Kidney epithelial cell (primary cell): Measurements from ENCODE around the gene MIOX. TPM values are rescaled to one million over a fixed set of nuclear protein-coding genes. Genes with fewer than 3 reads are reported as not detected.

Source experiments
- DNase-seq: peaks from one replicate; pipeline ENCODE4 v3.0.0-alpha.2; 2010; ENCODE audit warnings: low read depth
- H3K27me3 ChIP-seq: 2 replicates; pipeline ENCODE4 v1.6.0; 2011; ENCODE audit warnings: low read length; ENCODE audit not compliant: control insufficient read depth, insufficient read depth
- H3K36me3 ChIP-seq: 2 replicates; pipeline ENCODE4 v1.5.1; 2011; ENCODE audit warnings: low read length; ENCODE audit not compliant: control insufficient read depth, insufficient read depth
- H3K4me3 ChIP-seq: 2 replicates; pipeline ENCODE4 v1.5.1; 2011; ENCODE audit warnings: low read depth, mild to moderate bottlenecking, control low read depth, low read length
- CTCF ChIP-seq: IDR thresholded peaks from 2 replicates; pipeline ENCODE4 v1.5.1; 2011; ENCODE audit warnings: mild to moderate bottlenecking, moderate library complexity, low read length, control low read depth, inconsistent platforms; ENCODE audit not compliant: insufficient read depth, poor library complexity, severe bottlenecking
- total RNA-seq: library from RNA; depleted of rRNA; stranded (reverse); fragments of >200 nt; gene quantifications from 2 replicates; pipeline ENCODE4 v1.2.3, GENCODE V29; 2015

MIOX gene
- total RNA-seq, 1 donor from 2014 or later: 1.8 TPM

DNA sequence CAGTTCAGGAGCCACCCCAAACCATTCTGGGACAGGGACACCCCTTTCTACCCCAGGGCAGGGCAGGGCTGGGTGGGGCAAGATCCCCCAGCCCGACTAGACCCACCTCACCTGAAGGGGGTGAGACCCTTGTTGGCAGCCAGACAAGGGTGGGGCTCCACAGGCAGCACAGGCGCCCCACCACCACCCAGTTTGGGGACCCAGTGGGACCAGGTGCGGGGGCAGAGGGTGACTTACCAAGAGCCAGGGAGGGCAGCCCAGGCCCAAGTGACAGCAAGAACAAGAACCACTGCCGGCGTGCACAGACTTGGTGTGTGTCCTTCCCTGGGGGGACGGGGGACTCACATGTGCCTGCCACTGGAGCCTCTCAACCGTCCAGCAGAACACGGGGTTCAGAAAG, 3.1 kb upstream of the MIOX start:
- Histone ChIP-seq H3K27me3 (peaks cover 20% of the 10 kb centered on the region), H3K4me3 (no peak overlapping the region), H3K36me3 (no peaks in the 10 kb centered on the region)
- TF ChIP-seq CTCF: no peak
- no peak for DNase-seq

GRCh38 chr22:50483977-50484853, 2.4 kb upstream of the MIOX start:
- H3K4me3 ChIP-seq: no peak overlapping the region
- H3K36me3 ChIP-seq: no peaks in the 10 kb centered on the region
- TF ChIP-seq CTCF: no peak
- H3K27me3 ChIP-seq: peaks cover 16% of the 10 kb centered on the region
- no peak for DNase-seq

- H3K27me3 ChIP-seq: peaks cover 12% of the 10 kb centered on the region
- H3K4me3 ChIP-seq: no peak overlapping the region
- no peak for TF ChIP-seq CTCF
- no peak for DNase-seq
- H3K36me3 ChIP-seq: no peaks in the 10 kb centered on the region
Measured at GRCh38 chr22:50485221-50486131, 1.2 kb upstream of the MIOX start.

DNA sequence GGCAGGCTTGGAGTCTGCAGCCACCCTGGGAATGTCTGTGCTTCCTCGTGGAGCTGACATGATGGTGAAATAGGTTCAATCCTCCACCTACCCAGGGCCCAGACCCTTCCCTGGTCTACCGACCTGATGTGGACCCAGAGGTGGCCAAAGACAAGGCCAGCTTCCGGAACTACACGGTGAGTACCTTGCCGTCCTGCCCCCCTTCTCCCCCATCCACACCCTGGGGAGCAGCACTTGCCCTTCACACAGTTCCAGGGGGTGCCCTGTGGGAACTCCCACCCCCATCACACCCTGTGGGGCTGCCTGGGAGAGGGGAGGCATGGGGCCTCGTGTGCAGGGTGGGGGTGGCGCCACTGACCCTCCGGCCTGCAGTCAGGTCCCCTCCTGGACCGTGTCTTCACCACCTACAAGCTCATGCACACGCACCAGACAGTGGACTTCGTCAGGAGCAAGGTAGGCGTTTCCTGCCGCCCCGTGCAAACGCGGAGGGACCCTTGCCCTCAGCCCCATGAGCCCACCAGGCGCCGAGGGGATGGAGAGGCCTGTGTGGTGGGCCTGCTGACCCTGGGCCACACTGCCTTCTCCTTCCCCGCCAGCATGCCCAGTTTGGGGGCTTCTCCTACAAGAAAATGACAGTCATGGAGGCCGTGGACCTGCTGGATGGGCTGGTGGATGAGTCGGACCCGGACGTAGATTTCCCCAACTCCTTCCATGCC, 789 bp downstream of the MIOX start:
- no peak for DNase-seq
- peaks cover 3% of the 10 kb centered on the region for H3K27me3 ChIP-seq
- H3K4me3 ChIP-seq: no peak overlapping the region
- TF ChIP-seq CTCF: no peak
- H3K36me3 ChIP-seq: no peaks in the 10 kb centered on the region

GRCh38 chr22:50488006-50488677, 1.5 kb downstream of the MIOX start:
- peaks cover 3% of the 10 kb centered on the region for H3K27me3 ChIP-seq
- TF ChIP-seq CTCF: no peak
- no peak for DNase-seq
- H3K36me3 ChIP-seq: no peaks in the 10 kb centered on the region
- no peak overlapping the region for H3K4me3 ChIP-seq
